GM12801 (cell line): ENCODE data around the gene MOV10L1.

Experiments used
- TF ChIP-seq, protein P1 (sequence below): IDR thresholded peaks from one replicate; pipeline ENCODE4 v1.5.1; 2011; ENCODE audit warnings: control low read depth; ENCODE audit not compliant: insufficient read length; ENCODE audit errors: extremely low read depth

The MOV10L1 gene

DNA sequence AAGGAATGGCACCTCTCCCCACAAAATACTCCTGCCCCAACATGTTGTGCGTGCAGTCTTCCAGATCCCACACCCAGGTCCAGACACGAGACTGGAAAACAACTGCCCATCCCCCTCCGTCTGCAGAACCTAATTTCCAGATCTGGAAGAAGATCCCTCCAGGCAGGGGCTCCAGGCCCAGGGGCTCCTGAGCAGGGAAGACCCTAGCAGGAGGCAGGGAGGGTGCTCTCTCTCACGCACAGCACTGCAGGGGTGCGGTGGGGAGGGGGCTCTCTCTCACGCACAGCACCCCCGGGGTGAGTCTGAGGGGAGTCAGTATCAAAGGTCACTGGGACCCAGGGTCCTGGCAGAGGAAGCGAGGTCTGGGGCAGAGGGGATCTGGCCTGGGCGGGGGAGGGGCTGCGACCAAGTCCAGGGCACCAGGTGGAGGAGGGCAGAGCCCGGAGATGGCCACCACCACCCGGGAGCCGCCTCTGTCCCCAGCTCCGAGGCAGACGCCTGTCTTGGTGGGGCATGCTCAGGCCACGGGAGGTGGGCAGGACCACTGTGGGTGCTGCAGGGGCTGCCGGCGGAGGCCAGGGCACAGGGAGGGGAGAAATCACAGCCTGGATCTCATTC, 6.2 kb upstream of the MOV10L1 start:
- TF ChIP-seq, protein P1, sequence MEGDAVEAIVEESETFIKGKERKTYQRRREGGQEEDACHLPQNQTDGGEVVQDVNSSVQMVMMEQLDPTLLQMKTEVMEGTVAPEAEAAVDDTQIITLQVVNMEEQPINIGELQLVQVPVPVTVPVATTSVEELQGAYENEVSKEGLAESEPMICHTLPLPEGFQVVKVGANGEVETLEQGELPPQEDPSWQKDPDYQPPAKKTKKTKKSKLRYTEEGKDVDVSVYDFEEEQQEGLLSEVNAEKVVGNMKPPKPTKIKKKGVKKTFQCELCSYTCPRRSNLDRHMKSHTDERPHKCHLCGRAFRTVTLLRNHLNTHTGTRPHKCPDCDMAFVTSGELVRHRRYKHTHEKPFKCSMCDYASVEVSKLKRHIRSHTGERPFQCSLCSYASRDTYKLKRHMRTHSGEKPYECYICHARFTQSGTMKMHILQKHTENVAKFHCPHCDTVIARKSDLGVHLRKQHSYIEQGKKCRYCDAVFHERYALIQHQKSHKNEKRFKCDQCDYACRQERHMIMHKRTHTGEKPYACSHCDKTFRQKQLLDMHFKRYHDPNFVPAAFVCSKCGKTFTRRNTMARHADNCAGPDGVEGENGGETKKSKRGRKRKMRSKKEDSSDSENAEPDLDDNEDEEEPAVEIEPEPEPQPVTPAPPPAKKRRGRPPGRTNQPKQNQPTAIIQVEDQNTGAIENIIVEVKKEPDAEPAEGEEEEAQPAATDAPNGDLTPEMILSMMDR: no peak

DNA sequence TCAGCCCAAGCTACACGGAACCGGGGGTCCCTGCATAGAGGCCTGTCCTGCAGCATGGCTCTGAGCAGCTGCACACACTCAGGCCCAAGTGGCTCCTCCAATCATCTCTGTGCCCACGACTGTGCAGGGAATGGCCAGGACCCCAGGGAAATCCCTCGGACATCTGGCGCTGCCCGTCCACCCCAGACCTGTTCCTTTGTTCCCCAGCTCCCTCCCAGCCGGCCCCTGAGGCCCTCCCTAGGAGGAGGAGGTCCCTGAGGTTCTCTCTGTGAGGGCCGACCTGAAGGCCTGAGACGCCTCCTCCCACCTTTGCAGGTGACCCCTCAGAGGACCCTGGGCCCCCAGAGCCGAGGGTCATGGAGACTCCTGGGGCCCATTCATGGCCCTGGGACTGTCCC, 5.7 kb upstream of the MOV10L1 start:
- TF ChIP-seq, protein P1: no peak

GRCh38 chr22:50084614-50085021, 5.2 kb upstream of the MOV10L1 start:
- TF ChIP-seq, protein P1: no peak

- TF ChIP-seq, protein P1: no peak
These were observed 4.4 kb upstream of the MOV10L1 start, which contains the start of gene MLC1 for GRCh38 chr22:50085211-50085972. MLC1 (minus strand) TSS chr22:50085426; CDS start chr22:50084902, 524 bp downstream.

GRCh38 chr22:50086526-50086925, 3.3 kb upstream of the MOV10L1 start:
- TF ChIP-seq, protein P1: no peak

DNA sequence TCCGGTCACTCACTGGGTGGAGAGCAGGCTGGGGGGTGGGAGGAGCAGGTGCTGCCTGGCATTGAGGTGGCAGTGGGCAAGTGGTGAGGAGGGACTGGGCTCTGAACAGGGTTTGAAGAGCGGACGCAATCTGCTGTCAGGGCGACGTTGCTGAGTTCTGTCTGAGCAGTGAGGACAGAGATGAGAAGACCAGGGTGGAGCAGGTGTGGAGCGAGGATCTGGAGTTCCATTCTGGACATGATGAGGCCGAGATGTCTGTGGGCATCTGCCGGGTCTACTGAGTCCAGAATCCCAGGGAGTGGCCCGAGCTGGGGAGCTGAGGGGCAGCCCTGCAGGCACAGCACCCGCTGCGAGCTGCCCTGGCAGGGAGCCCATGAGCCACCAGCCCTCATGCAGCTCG, 2.2 kb upstream of the MOV10L1 start:
- TF ChIP-seq, protein P1: no peak

DNA sequence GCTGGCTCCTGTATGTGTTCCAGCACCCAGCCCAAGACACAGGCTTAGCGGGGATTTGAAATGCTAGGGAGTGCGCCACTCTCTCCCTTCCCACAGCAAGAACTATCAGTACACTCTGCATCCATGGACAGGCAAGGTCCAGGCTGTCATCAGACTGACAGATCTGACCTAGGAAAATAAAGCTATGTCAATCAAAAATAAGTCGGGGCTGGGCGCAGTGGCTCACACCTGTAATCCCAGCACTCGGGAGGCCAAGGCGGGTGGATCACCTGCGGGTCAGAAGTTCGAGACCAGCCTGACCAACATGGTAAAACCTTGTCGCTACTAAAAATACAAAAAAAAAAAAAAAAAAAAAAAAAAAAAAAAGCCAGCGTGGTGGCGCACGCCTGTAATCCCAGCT, 1.7 kb upstream of the MOV10L1 start:
- TF ChIP-seq, protein P1: no peak
